Measurements from ENCODE around the gene ANO3. TPM values are rescaled to one million over a fixed set of nuclear protein-coding genes. Genes with fewer than 3 reads are reported as not detected.

ANO3 gene
- total RNA-seq, 8 experiments from 2014 or later, result 0.11 to 45.4 (median 0.39) TPM

- ATAC-seq (replicated peaks in 6 of 8), result peak in 2 of 8 experiments; percentile 83 to 86
- H3K27ac ChIP-seq, result no peak overlapping the region
- in situ Hi-C loops (cut with MboI; ENCODE audit: low pct_unique_long_range_greater_than_20kb in 2 of 9, low sequenced_read_pairs in 9 of 9, unreplicated experiment in 9 of 9), result no loop called here
- WGBS, 10 experiments, result 0 to 100% (median 87%) methylated on average over 1 of the region's 1 CpG; no CpG with 5 or more reads in 6 of the 10 experiments
- H3K4me1 ChIP-seq (replicated peaks in 1 of 2), result no peaks in the 10 kb centered on the region
- no peak overlapping the region for H3K4me3 ChIP-seq
Measured at GRCh38 chr11:26399336-26399735, 67.4 kb downstream of the ANO3 start.

- Histone ChIP-seq H3K4me1 (replicated peaks in 1 of 2) (no peaks in the 10 kb centered on the region), H3K4me3 (no peak overlapping the region), H3K27ac (no peak overlapping the region)
- 40 to 89% (median 63%) methylated on average over 1 to 5 of the region's 5 CpGs for WGBS, 10 experiments
- in situ Hi-C loops (cut with MboI; ENCODE audit: low pct_unique_long_range_greater_than_20kb in 2 of 9, low sequenced_read_pairs in 9 of 9, unreplicated experiment in 9 of 9), result loop anchor here in 1 of 9 experiments (25.0 kb wide), 1 partner anchor 101 kb away; no protein-coding TSS in a partner anchor
- no peak for ATAC-seq (replicated peaks in 6 of 8)
Measured at GRCh38 chr11:26410706-26411366, 78.9 kb downstream of the ANO3 start.

- Histone ChIP-seq H3K27ac (no peak overlapping the region), H3K4me1 (replicated peaks in 1 of 2) (no peaks in the 10 kb centered on the region), H3K4me3 (no peak overlapping the region)
- in situ Hi-C loops (cut with MboI; ENCODE audit: low pct_unique_long_range_greater_than_20kb in 2 of 9, low sequenced_read_pairs in 9 of 9, unreplicated experiment in 9 of 9), result loop anchor here in 1 of 9 experiments (25.0 kb wide), 1 partner anchor 99 kb away; no protein-coding TSS in a partner anchor
- peak in 2 of 8 experiments; percentile 64 to 78 for ATAC-seq (replicated peaks in 6 of 8)
- WGBS, 10 experiments, result 0 to 100% (median 83%) methylated on average over 1 of the region's 1 CpG; no CpG with 5 or more reads in 1 of the 10 experiments
Measured at GRCh38 chr11:26412955-26413354, 81.0 kb downstream of the ANO3 start.

GRCh38 chr11:26418386-26418912 is 86.5 kb downstream of the ANO3 start:
- in situ Hi-C loops (cut with MboI; ENCODE audit: low pct_unique_long_range_greater_than_20kb in 2 of 9, low sequenced_read_pairs in 9 of 9, unreplicated experiment in 9 of 9), result loop anchor here in 1 of 9 experiments (25.0 kb wide), 1 partner anchor 94 kb away; no protein-coding TSS in a partner anchor
- 46 to 94% (median 87%) methylated on average over 3 to 6 of the region's 6 CpGs; no CpG with 5 or more reads in 2 of the 10 experiments for WGBS, 10 experiments

GRCh38 chr11:26420331-26420730 is 88.4 kb downstream of the ANO3 start:
- ATAC-seq (replicated peaks in 6 of 8), result no peak
- WGBS, 10 experiments, result 0 to 100% (median 49%) methylated on average over 1 of the region's 1 CpG; no CpG with 5 or more reads in 2 of the 10 experiments

More at GRCh38 chr11:26418386-26418912, 86.5 kb downstream of the ANO3 start:
- no peak overlapping the region for H3K4me3 ChIP-seq
- H3K4me1 ChIP-seq (replicated peaks in 1 of 2), result no peaks in the 10 kb centered on the region
- H3K27ac ChIP-seq, result no peak overlapping the region
- ATAC-seq (replicated peaks in 6 of 8), result peak in 1 of 8 experiments; percentile 26

GRCh38 chr11:26424255-26424654 is 92.3 kb downstream of the ANO3 start:
- in situ Hi-C loops (cut with MboI; ENCODE audit: low pct_unique_long_range_greater_than_20kb in 2 of 9, low sequenced_read_pairs in 9 of 9, unreplicated experiment in 9 of 9), result loop anchor here in 1 of 9 experiments (25.0 kb wide), 1 partner anchor 88 kb away; no protein-coding TSS in a partner anchor
- peak in 3 of 8 experiments; percentile 45 to 67 (median 51) for ATAC-seq (replicated peaks in 6 of 8)
- 0 to 40% (median 0%) methylated on average over 1 of the region's 1 CpG; no CpG with 5 or more reads in 3 of the 10 experiments for WGBS, 10 experiments
- H3K4me1 ChIP-seq (replicated peaks in 1 of 2), result no peaks in the 10 kb centered on the region
- no peak overlapping the region for H3K27ac ChIP-seq
- H3K4me3 ChIP-seq, result no peak overlapping the region

More at GRCh38 chr11:26420331-26420730, 88.4 kb downstream of the ANO3 start:
- no peaks in the 10 kb centered on the region for H3K4me1 ChIP-seq (replicated peaks in 1 of 2)
- H3K27ac ChIP-seq, result no peak overlapping the region
- no peak overlapping the region for H3K4me3 ChIP-seq
- in situ Hi-C loops (cut with MboI; ENCODE audit: low pct_unique_long_range_greater_than_20kb in 2 of 9, low sequenced_read_pairs in 9 of 9, unreplicated experiment in 9 of 9), result loop anchor here in 1 of 9 experiments (25.0 kb wide), 1 partner anchor 92 kb away; no protein-coding TSS in a partner anchor

- Histone ChIP-seq H3K4me3 (no peak overlapping the region), H3K27ac (no peak overlapping the region), H3K4me1 (replicated peaks in 1 of 2) (no peaks in the 10 kb centered on the region)
- no peak for ATAC-seq (replicated peaks in 6 of 8)
- in situ Hi-C loops (cut with MboI; ENCODE audit: low pct_unique_long_range_greater_than_20kb in 2 of 9, low sequenced_read_pairs in 9 of 9, unreplicated experiment in 9 of 9), result no loop called here
- WGBS, 10 experiments, result 71 to 100% (median 89%) methylated on average over 1 to 5 of the region's 5 CpGs
Measured at GRCh38 chr11:26439854-26440253, 107.9 kb downstream of the ANO3 start.

- 0 to 100% (median 71%) methylated on average over 1 to 2 of the region's 2 CpGs; no CpG with 5 or more reads in 2 of the 10 experiments for WGBS, 10 experiments
- Histone ChIP-seq H3K27ac (no peak overlapping the region), H3K4me1 (replicated peaks in 1 of 2) (no peaks in the 10 kb centered on the region), H3K4me3 (no peak overlapping the region)
- in situ Hi-C loops (cut with MboI; ENCODE audit: low pct_unique_long_range_greater_than_20kb in 2 of 9, low sequenced_read_pairs in 9 of 9, unreplicated experiment in 9 of 9), result no loop called here
- ATAC-seq (replicated peaks in 6 of 8), result peak in 2 of 8 experiments; percentile 94 to 98
Measured at GRCh38 chr11:26442131-26442530, 110.2 kb downstream of the ANO3 start.

- ATAC-seq (replicated peaks in 6 of 8), result no peak
Measured at GRCh38 chr11:26443617-26444016, 111.7 kb downstream of the ANO3 start.

GRCh38 chr11:26457636-26458035 is 125.7 kb downstream of the ANO3 start:
- in situ Hi-C loops (cut with MboI; ENCODE audit: low pct_unique_long_range_greater_than_20kb in 2 of 9, low sequenced_read_pairs in 9 of 9, unreplicated experiment in 9 of 9), result no loop called here
- no peak for ATAC-seq (replicated peaks in 6 of 8)
- Histone ChIP-seq H3K4me3 (no peak overlapping the region), H3K27ac (no peak overlapping the region), H3K4me1 (replicated peaks in 1 of 2) (no peaks in the 10 kb centered on the region)
- WGBS, 10 experiments, result 33 to 100% (median 79%) methylated on average over 1 of the region's 1 CpG; no CpG with 5 or more reads in 2 of the 10 experiments

More at GRCh38 chr11:26443617-26444016, 111.7 kb downstream of the ANO3 start:
- no peak overlapping the region for H3K27ac ChIP-seq
- H3K4me3 ChIP-seq, result no peak overlapping the region
- 14 to 76% (median 47%) methylated on average over 2 to 3 of the region's 3 CpGs; no CpG with 5 or more reads in 1 of the 10 experiments for WGBS, 10 experiments
- in situ Hi-C loops (cut with MboI; ENCODE audit: low pct_unique_long_range_greater_than_20kb in 2 of 9, low sequenced_read_pairs in 9 of 9, unreplicated experiment in 9 of 9), result no loop called here
- H3K4me1 ChIP-seq (replicated peaks in 1 of 2), result no peaks in the 10 kb centered on the region

GRCh38 chr11:26465274-26465673 is 133.3 kb downstream of the ANO3 start:
- Histone ChIP-seq H3K4me3 (no peak overlapping the region), H3K4me1 (replicated peaks in 1 of 2) (no peaks in the 10 kb centered on the region), H3K27ac (no peak overlapping the region)
- ATAC-seq (replicated peaks in 6 of 8), result no peak
- in situ Hi-C loops (cut with MboI; ENCODE audit: low pct_unique_long_range_greater_than_20kb in 2 of 9, low sequenced_read_pairs in 9 of 9, unreplicated experiment in 9 of 9), result no loop called here

GRCh38 chr11:26467506-26467905 is 135.6 kb downstream of the ANO3 start:
- H3K4me3 ChIP-seq, result no peak overlapping the region
- H3K4me1 ChIP-seq (replicated peaks in 1 of 2), result no peaks in the 10 kb centered on the region
- in situ Hi-C loops (cut with MboI; ENCODE audit: low pct_unique_long_range_greater_than_20kb in 2 of 9, low sequenced_read_pairs in 9 of 9, unreplicated experiment in 9 of 9), result no loop called here
- no peak overlapping the region for H3K27ac ChIP-seq
- peak in 1 of 8 experiments; percentile 38 for ATAC-seq (replicated peaks in 6 of 8)
- 29 to 100% (median 64%) methylated on average over 1 of the region's 1 CpG; no CpG with 5 or more reads in 2 of the 10 experiments for whole genome bisulfite sequencing, 10 experiments

GRCh38 chr11:26470992-26471391 is 139.1 kb downstream of the ANO3 start:
- H3K27ac ChIP-seq, result no peak overlapping the region
- no peak for ATAC-seq (replicated peaks in 6 of 8)
- peaks cover 2 to 4% of the 10 kb centered on the region in 2 donors for H3K4me1 ChIP-seq (replicated peaks in 1 of 2)
- no peak overlapping the region for H3K4me3 ChIP-seq
- 0 to 60% (median 40%) methylated on average over 1 to 2 of the region's 2 CpGs; no CpG with 5 or more reads in 3 of the 10 experiments for WGBS, 10 experiments
- in situ Hi-C loops (cut with MboI; ENCODE audit: low pct_unique_long_range_greater_than_20kb in 2 of 9, low sequenced_read_pairs in 9 of 9, unreplicated experiment in 9 of 9), result no loop called here
